Measurements from ENCODE around the gene PLCB2. TPM values are rescaled to one million over a fixed set of nuclear protein-coding genes. Genes with fewer than 3 reads are reported as not detected.

The PLCB2 gene
- 0.22 and 1.2 TPM in 2 replicates for total RNA-seq

GRCh38 chr15:40307421-40308211 is at the start of gene PLCB2:
Gene PLCB2 (minus strand): TSS chr15:40307935. CDS start chr15:40307672, 263 bp downstream.

GRCh38 chr15:40340740-40341400 is 33.1 kb upstream of the PLCB2 start, which contains the start of gene CCDC9B:
Gene CCDC9B (minus strand): TSS chr15:40340939. CDS start chr15:40340819, 120 bp downstream.

GRCh38 chr15:40323239-40323952 is 15.7 kb upstream of the PLCB2 start, which contains the start of gene INAFM2:
Gene INAFM2 (plus strand): TSS chr15:40323692. CDS start chr15:40324056, 364 bp downstream.

GRCh38 chr15:40282869-40283614 is 24.7 kb downstream of the PLCB2 start, which contains the start of gene ANKRD63:
Gene ANKRD63 (minus strand): TSS chr15:40283064. CDS start chr15:40282586, 478 bp downstream.

GRCh38 chr15:40238532-40239403 is 69.0 kb downstream of the PLCB2 start, which contains the start of gene PAK6:
Gene PAK6 (plus strand): TSS chr15:40239063. CDS start chr15:40264786, 25,723 bp downstream.

Other genes with a start within 250 kb of the PLCB2 start
- gene BMF, start 199.1 kb downstream of the PLCB2 start, total RNA-seq, result 2.9 and 23.2 TPM in 2 replicates
- 3.9 and 8.4 TPM in 2 replicates for gene BUB1B, start 146.9 kb downstream of the PLCB2 start, total RNA-seq
- gene PAK6, start 68.9 kb downstream of the PLCB2 start, total RNA-seq, result 0.54 and 0.79 TPM in 2 replicates
- not detected in 2 replicates for gene ANKRD63, start 24.9 kb downstream of the PLCB2 start, total RNA-seq
- gene INAFM2, start 15.8 kb upstream of the PLCB2 start, total RNA-seq, result 6.7 and 9.1 TPM in 2 replicates
- gene CCDC9B, start 33.0 kb upstream of the PLCB2 start, total RNA-seq, result 23.6 and 34.8 TPM in 2 replicates
- gene PHGR1, start 43.1 kb upstream of the PLCB2 start, total RNA-seq, result not detected in 2 replicates
- gene DISP2, start 50.3 kb upstream of the PLCB2 start, total RNA-seq, result 0.39 and 2.2 TPM in 2 replicates
- 14.5 and 15.8 TPM in 2 replicates for gene KNSTRN, start 74.8 kb upstream of the PLCB2 start, total RNA-seq
- 18.1 and 21.1 TPM in 2 replicates for gene IVD, start 97.9 kb upstream of the PLCB2 start, total RNA-seq
- gene BAHD1, start 133.0 kb upstream of the PLCB2 start, total RNA-seq, result 14.5 and 17.3 TPM in 2 replicates
- gene CHST14, start 163.0 kb upstream of the PLCB2 start, total RNA-seq, result 18.5 and 20.4 TPM in 2 replicates

Data from placental epithelial cell (primary cell).